ENCODE data around the gene GATA6. TPM values are rescaled to one million over a fixed set of nuclear protein-coding genes. Genes with fewer than 3 reads are reported as not detected.

Gene GATA6
- total and polyA plus RNA-seq, 2 of the 13 experiments (the other 11 are each of a cell fraction or from before 2014, with no cell fraction given): 0.84 to 3.2 TPM

DNA sequence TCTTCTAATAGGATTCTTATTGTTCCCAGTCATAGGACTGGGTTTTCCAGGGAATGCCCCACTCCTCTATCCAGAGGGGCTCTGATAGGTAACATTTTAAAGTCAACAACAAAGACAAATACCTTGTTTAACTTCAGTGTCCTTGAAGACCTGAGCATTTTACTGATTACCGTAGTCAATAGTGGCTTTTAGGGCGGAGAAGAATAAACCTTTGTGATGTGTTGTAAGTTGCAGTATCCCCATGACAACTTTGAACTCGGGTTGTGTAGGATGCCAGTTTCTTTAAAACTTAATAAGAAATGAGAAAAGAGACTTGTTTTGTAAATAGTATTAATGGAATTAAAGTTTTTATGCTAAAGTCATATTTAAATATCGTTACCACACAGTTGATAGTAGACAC is 6.0 kb downstream of the GATA6 start (continued):
- no peak for TF ChIP-seq ZFX (CRISPR knock-in tag; IDR thresholded peaks at IDR 0.05; ENCODE audit: low read depth)
- TF ChIP-seq ELF3 (CRISPR knock-in tag; IDR thresholded peaks at IDR 0.05): peak; percentile 38; the same call in 1 of the 2 replicates

DNA sequence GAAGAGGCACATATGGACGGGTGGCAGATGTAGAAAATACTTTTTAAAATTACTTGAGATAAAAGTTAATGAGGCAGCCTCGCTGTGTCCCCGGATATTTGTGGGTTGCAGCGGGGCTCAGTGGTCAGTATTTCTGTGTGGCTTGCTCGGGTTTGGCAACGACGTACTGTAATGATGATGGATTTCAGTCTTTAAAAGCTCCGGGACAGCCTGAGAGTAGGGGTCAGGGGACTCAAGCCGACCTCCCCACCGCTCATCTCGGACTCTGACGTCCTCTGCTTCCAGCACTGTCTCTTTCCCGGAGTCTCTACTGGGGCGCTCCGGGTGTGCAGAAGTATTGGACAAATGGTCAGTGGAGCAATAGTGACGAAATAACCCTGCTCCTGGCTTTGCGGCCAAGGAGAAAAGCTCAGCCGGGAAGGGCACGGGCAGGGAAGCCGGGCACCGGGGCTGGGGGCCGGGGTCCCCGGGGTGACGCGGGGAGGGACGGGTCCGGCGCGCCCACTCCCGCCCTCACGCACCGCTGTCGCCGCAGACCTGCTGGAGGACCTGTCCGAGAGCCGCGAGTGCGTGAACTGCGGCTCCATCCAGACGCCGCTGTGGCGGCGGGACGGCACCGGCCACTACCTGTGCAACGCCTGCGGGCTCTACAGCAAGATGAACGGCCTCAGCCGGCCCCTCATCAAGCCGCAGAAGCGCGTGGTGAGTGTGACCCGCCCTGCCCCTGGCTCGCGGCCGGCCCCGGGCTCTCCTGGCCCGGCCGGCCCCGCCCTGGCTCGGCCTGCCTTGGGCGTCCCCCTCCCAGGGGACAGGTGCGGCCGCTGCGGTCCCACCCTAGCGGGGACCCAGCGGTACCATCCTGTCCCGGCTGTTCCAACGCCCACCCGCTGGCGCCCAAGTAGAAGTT is 7.3 kb downstream of the GATA6 start:
- no peak for TF ChIP-seq E2F1 (CRISPR knock-in tag; IDR thresholded peaks at IDR 0.05)
- no peak for TF ChIP-seq SOX13 (IDR thresholded peaks at IDR 0.05)
- no peak for TF ChIP-seq SOX13 (CRISPR knock-in tag; conservative IDR thresholded peaks at IDR 0.05 in 1 of 2, IDR thresholded peaks at IDR 0.05 in 1 of 2)
- no peak for TF ChIP-seq PHF8 (CRISPR knock-in tag; IDR thresholded peaks at IDR 0.05)
- TF ChIP-seq ARID3A (IDR thresholded peaks at IDR 0.05; ENCODE audit: low read depth, low read length): no peak
- TF ChIP-seq ZBTB8A (CRISPR knock-in tag; IDR thresholded peaks at IDR 0.05; ENCODE audit: borderline replicate concordance, low read depth): no peak
- peak; percentile 32 for TF ChIP-seq AGO2 (optimal IDR thresholded peaks at IDR 0.05; ENCODE audit: low read depth, low read length)
- Histone ChIP-seq H4K20me1 (ENCODE audit: insufficient read depth, low read length) (no peaks in the 10 kb centered on the region), H3K36me3 (replicated peaks in 1 of 2; ENCODE audit: control insufficient read depth in 1 of 2, insufficient read depth in 2 of 2, low read length in 2 of 2) (no peaks in the 10 kb centered on the region; a peak in 1 of 5 replicates), H3K79me2 (ENCODE audit: insufficient read depth, low read length) (peaks cover 3% of the 10 kb centered on the region), H3K4me2 (ENCODE audit: low read depth, low read length) (no peak overlapping the region), H3K27me3 (ENCODE audit: control insufficient read depth in 1 of 2, insufficient read depth in 2 of 2, low read length in 2 of 2) (no peaks in the 10 kb centered on the region), H3K9ac (ENCODE audit: insufficient read depth, low read depth, low read length) (no peak overlapping the region), H3K27ac (ENCODE audit: extremely low read length, insufficient read depth, low read length) (no peak overlapping the region), H3K9me3 (ENCODE audit: low read length) (no peaks in the 10 kb centered on the region), H3K4me1 (ENCODE audit: insufficient read depth, low read length) (peaks cover 36% of the 10 kb centered on the region), H3K4me3 (replicated peaks in 1 of 3; ENCODE audit: insufficient read depth in 1 of 3, low read depth in 2 of 3, low read length in 3 of 3) (no peak overlapping the region), H2AFZ (ENCODE audit: low read length) (no peak overlapping the region)
- intact Hi-C loops (cut with micrococcal nuclease; ENCODE audit: unreplicated experiment): loop anchor here (10.0 kb wide), 2 partner anchors 108 to 152 kb away; no protein-coding TSS in a partner anchor
- WGBS (ENCODE audit: low lambda C conversion rate): 96% methylated on average over 50 of the region's 71 CpGs
- FAIRE-seq (no peak), ATAC-seq (no peak), DNase-seq (ENCODE audit: low spot score) (no peak)
- no TSS peak for BruUV-seq (replicated peaks)
- in situ Hi-C loops (cut with HindIII; ENCODE audit: extremely low pct_ligation_motif_present, low pct_unique_long_range_greater_than_20kb): no loop called here
- POLR2A ChIA-PET: no interaction called here
- CTCF ChIA-PET (ENCODE audit: low intra/inter-chr PET ratio, low total read pairs): no interaction called here
